ENCODE data around the gene BAAT. TPM values are rescaled to one million over a fixed set of nuclear protein-coding genes. Genes with fewer than 3 reads are reported as not detected.

The BAAT gene
- total RNA-seq, 2 experiments from 2014 or later = not detected

GRCh38 chr9:101417389-101417788 lies 32.6 kb upstream of the BAAT start:
- no peak overlapping the region for H3K4me3 Mint-ChIP-seq
- peaks cover 67% of the 10 kb centered on the region for H3K9me3 Mint-ChIP-seq

DNA sequence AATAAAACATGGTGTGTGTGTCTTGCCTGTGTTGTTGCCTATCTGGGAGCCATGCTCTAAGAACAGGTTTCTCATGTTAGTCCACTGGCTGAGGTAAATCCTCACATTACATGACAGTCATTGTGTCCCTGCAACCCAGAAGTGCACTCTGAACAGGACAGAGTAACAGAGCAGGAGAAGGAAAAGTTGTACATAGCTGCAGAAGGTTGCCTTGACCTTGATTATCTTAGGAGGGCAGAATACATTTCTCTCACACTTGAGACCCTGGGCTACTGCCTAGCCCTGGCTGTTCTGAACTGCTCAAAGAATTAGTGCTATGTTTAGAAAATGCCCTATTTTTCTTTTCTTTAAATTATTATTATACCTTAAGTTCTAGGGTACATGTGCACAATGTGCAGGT lies 30.8 kb upstream of the BAAT start:
- ChIA-PET CTCF (no interaction called here), POLR2A (no interaction called here)
- intact Hi-C loops (cut with micrococcal nuclease) = no loop called here
- peaks cover 41% of the 10 kb centered on the region for H3K36me3 Mint-ChIP-seq
- H3K27ac Mint-ChIP-seq = no peak overlapping the region
- no peaks in the 10 kb centered on the region for H3K27me3 Mint-ChIP-seq
- H3K4me1 Mint-ChIP-seq (ENCODE audit: low read depth) = no peaks in the 10 kb centered on the region
- H3K9me3 Mint-ChIP-seq = peaks cover 75% of the 10 kb centered on the region
- no peak overlapping the region for H3K4me3 Mint-ChIP-seq
- DNase-seq = no peak

More at GRCh38 chr9:101417389-101417788, 32.6 kb upstream of the BAAT start:
- DNase-seq = no peak
- POLR2A ChIA-PET = no interaction called here
- Mint-ChIP-seq H3K27me3 (no peaks in the 10 kb centered on the region), H3K4me1 (ENCODE audit: low read depth) (no peaks in the 10 kb centered on the region), H3K36me3 (peaks cover 28% of the 10 kb centered on the region), H3K27ac (no peak overlapping the region)
- intact Hi-C loops (cut with micrococcal nuclease) = no loop called here
- CTCF ChIA-PET = no interaction called here

GRCh38 chr9:101414839-101415238 lies 30.0 kb upstream of the BAAT start:
- H3K4me1 Mint-ChIP-seq (ENCODE audit: low read depth) = no peaks in the 10 kb centered on the region
- no peaks in the 10 kb centered on the region for H3K27me3 Mint-ChIP-seq
- H3K4me3 Mint-ChIP-seq = no peak overlapping the region
- CTCF ChIA-PET = no interaction called here
- no peak overlapping the region for H3K27ac Mint-ChIP-seq
- peaks cover 47% of the 10 kb centered on the region for H3K36me3 Mint-ChIP-seq
- DNase-seq = no peak
- intact Hi-C loops (cut with micrococcal nuclease) = no loop called here
- peaks cover 78% of the 10 kb centered on the region for H3K9me3 Mint-ChIP-seq
- POLR2A ChIA-PET = no interaction called here

DNA sequence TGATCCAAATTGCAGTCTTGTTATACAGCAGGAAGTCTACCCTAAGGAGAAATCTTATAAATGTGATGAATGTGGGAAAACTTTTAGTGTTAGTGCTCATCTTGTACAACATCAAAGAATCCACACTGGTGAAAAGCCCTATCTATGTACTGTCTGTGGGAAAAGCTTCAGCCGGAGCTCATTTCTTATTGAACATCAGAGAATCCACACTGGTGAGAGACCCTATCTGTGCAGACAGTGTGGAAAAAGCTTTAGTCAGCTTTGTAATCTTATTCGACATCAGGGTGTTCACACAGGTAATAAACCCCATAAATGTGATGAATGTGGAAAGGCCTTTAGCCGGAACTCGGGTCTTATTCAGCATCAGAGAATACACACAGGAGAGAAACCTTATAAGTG lies 24.3 kb upstream of the BAAT start:
- ChIA-PET CTCF (no interaction called here), POLR2A (no interaction called here)
- no peak overlapping the region for H3K27ac Mint-ChIP-seq
- H3K9me3 Mint-ChIP-seq = peaks cover 83% of the 10 kb centered on the region
- no peaks in the 10 kb centered on the region for H3K4me1 Mint-ChIP-seq (ENCODE audit: low read depth)
- intact Hi-C loops (cut with micrococcal nuclease) = no loop called here
- H3K4me3 Mint-ChIP-seq = no peak overlapping the region
- peaks cover 86% of the 10 kb centered on the region for H3K36me3 Mint-ChIP-seq
- H3K27me3 Mint-ChIP-seq = no peaks in the 10 kb centered on the region
- DNase-seq = no peak

DNA sequence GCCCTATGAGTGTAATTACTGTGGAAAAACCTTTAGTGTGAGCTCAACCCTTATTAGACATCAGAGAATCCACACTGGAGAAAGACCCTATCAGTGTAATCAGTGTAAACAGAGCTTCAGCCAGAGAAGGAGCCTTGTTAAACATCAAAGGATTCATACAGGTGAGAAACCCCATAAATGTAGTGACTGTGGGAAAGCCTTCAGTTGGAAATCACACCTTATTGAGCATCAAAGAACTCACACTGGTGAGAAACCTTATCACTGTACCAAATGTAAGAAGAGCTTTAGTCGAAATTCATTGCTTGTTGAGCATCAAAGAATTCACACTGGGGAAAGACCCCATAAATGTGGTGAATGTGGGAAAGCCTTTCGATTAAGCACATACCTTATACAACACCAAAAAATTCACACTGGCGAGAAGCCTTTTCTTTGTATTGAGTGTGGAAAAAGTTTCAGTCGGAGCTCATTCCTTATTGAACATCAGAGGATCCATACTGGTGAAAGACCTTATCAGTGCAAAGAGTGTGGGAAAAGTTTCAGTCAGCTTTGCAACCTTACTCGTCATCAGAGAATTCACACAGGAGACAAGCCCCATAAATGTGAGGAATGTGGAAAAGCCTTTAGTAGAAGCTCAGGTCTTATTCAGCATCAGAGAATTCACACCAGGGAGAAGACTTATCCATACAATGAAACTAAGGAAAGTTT lies 23.7 kb upstream of the BAAT start:
- no peak overlapping the region for H3K4me3 Mint-ChIP-seq
- no peaks in the 10 kb centered on the region for H3K27me3 Mint-ChIP-seq
- no peak overlapping the region for H3K27ac Mint-ChIP-seq
- no peak for DNase-seq
- peaks cover 88% of the 10 kb centered on the region for H3K36me3 Mint-ChIP-seq
- intact Hi-C loops (cut with micrococcal nuclease) = no loop called here
- CTCF ChIA-PET = interaction anchor here (1.2 kb wide), 1 partner anchor 20 kb away, joined by 3 read pairs; no protein-coding TSS in a partner anchor
- H3K9me3 Mint-ChIP-seq = peaks cover 85% of the 10 kb centered on the region
- POLR2A ChIA-PET = no interaction called here
- peaks cover 3% of the 10 kb centered on the region for H3K4me1 Mint-ChIP-seq (ENCODE audit: low read depth)

DNA sequence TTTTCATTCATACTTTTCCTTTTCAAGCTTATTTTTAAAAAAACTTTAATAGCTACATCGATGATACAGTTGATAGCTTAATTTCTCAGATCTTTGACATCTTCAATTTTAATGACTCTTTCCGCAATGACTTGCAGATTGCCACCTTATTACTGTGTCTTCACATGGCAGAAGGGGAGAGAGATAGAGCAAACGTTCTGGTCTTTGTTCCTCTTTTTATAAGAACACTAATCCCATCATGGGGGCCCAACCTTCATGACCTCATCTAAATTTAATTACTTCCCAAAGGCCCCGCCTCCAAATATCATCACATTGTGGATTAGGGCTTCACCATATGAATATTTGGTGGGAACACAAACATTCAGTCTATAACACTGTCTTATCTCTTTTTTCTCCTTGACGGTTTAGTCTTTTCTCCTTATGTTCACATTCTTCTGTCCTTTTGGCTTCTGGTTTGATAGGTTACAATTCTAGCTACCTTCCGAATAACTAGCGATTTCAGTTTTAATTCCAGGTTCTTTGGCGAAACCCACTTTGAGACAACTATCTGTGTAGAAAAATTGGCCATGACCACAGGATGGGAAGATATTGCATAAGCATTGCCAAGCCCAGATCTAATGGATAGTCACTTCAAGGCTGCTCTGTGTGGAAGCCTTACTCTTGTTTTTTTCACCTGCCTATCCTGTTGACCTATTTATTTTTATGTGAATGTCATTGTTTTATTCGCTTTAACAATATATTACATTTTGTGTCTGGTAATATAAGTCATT lies 18.9 kb upstream of the BAAT start:
- ChIA-PET CTCF (interaction anchor here (1.1 to 1.6 kb wide), 2 partner anchors 15 to 92 kb away, joined by 4 to 5 read pairs; no protein-coding TSS in a partner anchor), POLR2A (no interaction called here)
- H3K27ac Mint-ChIP-seq = no peak overlapping the region
- H3K9me3 Mint-ChIP-seq = peaks cover 48% of the 10 kb centered on the region
- no peak overlapping the region for H3K4me3 Mint-ChIP-seq
- intact Hi-C loops (cut with micrococcal nuclease) = no loop called here
- no peaks in the 10 kb centered on the region for H3K27me3 Mint-ChIP-seq
- peaks cover 36% of the 10 kb centered on the region for H3K4me1 Mint-ChIP-seq (ENCODE audit: low read depth)
- peaks cover 83% of the 10 kb centered on the region for H3K36me3 Mint-ChIP-seq
- DNase-seq = no peak

GRCh38 chr9:101400120-101400519 lies 15.3 kb upstream of the BAAT start:
- H3K27me3 Mint-ChIP-seq = no peaks in the 10 kb centered on the region
- POLR2A ChIA-PET = interaction anchor here (1.9 kb wide), 1 partner anchor 133 kb away, joined by 10 read pairs; the partner anchor contains the start of gene RNF20
- intact Hi-C loops (cut with micrococcal nuclease) = no loop called here
- CTCF ChIA-PET = interaction anchor here (1.3 kb wide), 1 partner anchor 130 kb away, joined by 3 read pairs; no protein-coding TSS in a partner anchor
- peaks cover 60% of the 10 kb centered on the region for H3K4me1 Mint-ChIP-seq (ENCODE audit: low read depth)
- H3K9me3 Mint-ChIP-seq = peaks cover 17% of the 10 kb centered on the region
- peak overlapping the region; percentile 100 for H3K4me3 Mint-ChIP-seq
- H3K36me3 Mint-ChIP-seq = peaks cover 62% of the 10 kb centered on the region
- no peak for DNase-seq
- H3K27ac Mint-ChIP-seq = peak overlapping the region; percentile 98

GRCh38 chr9:101399643-101399970 lies 14.8 kb upstream of the BAAT start:
- Mint-ChIP-seq H3K27ac (peak overlapping the region; percentile 98), H3K9me3 (peaks cover 14% of the 10 kb centered on the region), H3K4me3 (peak overlapping the region; percentile 100), H3K27me3 (no peaks in the 10 kb centered on the region), H3K4me1 (ENCODE audit: low read depth) (peaks cover 65% of the 10 kb centered on the region), H3K36me3 (peaks cover 62% of the 10 kb centered on the region)
- CTCF ChIA-PET = interaction anchor here (1.3 kb wide), 1 partner anchor 130 kb away, joined by 3 read pairs; no protein-coding TSS in a partner anchor
- DNase-seq = no peak
- POLR2A ChIA-PET = interaction anchor here (1.9 kb wide), 1 partner anchor 134 kb away, joined by 10 read pairs; the partner anchor contains the start of gene RNF20
- intact Hi-C loops (cut with micrococcal nuclease) = loop anchor here (2.0 to 10.0 kb wide), 6 partner anchors 113 to 1577 kb away; partner anchors contain the start of genes ERP44, INVS, MSANTD3 and NR4A3

GRCh38 chr9:101398930-101399642 lies 14.3 kb upstream of the BAAT start:
- peaks cover 70% of the 10 kb centered on the region for H3K4me1 Mint-ChIP-seq (ENCODE audit: low read depth)
- intact Hi-C loops (cut with micrococcal nuclease) = loop anchor here (1.0 to 10.0 kb wide), 10 partner anchors 50 to 1577 kb away; partner anchors contain the start of genes ERP44, INVS, MSANTD3 and NR4A3
- peak overlapping the region; percentile 98 for H3K27ac Mint-ChIP-seq
- H3K27me3 Mint-ChIP-seq = no peaks in the 10 kb centered on the region
- H3K36me3 Mint-ChIP-seq = peaks cover 62% of the 10 kb centered on the region
- H3K4me3 Mint-ChIP-seq = peak overlapping the region; percentile 100
- DNase-seq = peak; percentile 13
- ChIA-PET CTCF (interaction anchor here (0.7 to 2.1 kb wide), 6 partner anchors 10 to 131 kb away, joined by 3 to 9 read pairs (median 4); no protein-coding TSS in a partner anchor), POLR2A (interaction anchor here (0.6 to 1.9 kb wide), 3 partner anchors 8 to 135 kb away, joined by 3 to 10 read pairs (median 3); partner anchors contain the start of gene RNF20)
- peaks cover 18% of the 10 kb centered on the region for H3K9me3 Mint-ChIP-seq

DNA sequence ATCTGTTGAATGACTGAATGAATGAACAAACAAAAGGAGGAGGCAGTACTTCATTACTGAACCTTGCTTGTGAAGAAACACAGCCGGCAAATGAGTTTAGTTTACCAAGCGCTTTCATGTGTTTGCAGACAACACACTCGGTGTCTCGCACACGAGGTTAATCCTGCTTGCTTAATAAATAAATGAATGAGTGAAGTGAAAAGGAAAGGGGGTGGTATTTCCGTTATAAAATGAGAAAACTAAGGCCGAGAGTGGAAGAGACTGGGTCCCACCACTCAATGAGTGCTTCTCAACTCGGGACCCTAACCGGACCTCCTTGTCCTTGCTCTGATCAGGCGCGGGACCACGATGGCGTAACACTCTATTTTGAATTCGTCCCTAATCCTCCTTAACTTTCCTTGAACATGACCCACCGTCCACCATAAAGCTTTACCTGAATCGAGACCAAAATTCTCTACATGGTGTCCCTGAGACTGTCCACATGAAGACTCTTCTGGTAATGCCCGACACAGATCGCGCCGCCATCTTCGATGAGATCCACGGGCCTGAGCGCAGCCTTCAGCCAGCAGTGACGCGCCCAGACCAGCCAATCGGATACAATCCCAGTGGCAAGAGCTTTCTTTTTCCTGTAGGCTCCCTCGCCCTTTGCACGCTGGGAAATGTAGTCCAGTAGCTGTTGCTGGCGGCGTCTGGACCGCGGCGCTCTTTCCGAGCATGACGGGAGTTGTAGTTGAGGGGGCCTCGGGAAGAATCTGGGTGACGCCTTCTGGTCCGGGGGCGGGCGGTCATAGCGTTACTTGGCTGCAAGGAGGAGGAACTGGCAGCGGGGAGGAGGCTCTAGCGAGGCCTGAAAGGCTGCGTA lies 13.5 kb upstream of the BAAT start, which contains the start of the genes MRPL50 and ZNF189:
TSS of gene MRPL50 (minus strand) at position 551 of the 862 bp plus-strand sequence. CDS start at position 525, 26 bp downstream.
TSS of gene ZNF189 (plus strand) at position 784 of the 862 bp plus-strand sequence. CDS start 306 bp downstream, outside the sequence.
- Mint-ChIP-seq H3K4me1 (ENCODE audit: low read depth) (peaks cover 68% of the 10 kb centered on the region), H3K4me3 (peak within 1 kb of the TSS; percentile 100), H3K27ac (peak within 1 kb of the TSS; percentile 98), H3K27me3 (no peaks in the 10 kb centered on the region), H3K36me3 (peaks cover 59% of the 10 kb centered on the region), H3K9me3 (peaks cover 13% of the 10 kb centered on the region)
- intact Hi-C loops (cut with micrococcal nuclease) = loop anchor here (1.0 to 10.0 kb wide), 10 partner anchors 51 to 1576 kb away; partner anchors contain the start of genes ERP44, INVS, MSANTD3 and NR4A3
- CTCF ChIA-PET = interaction anchor here (0.7 to 2.1 kb wide), 5 partner anchors 10 to 132 kb away, joined by 3 to 9 read pairs (median 6); no protein-coding TSS in a partner anchor
- DNase-seq = peak; percentile 98
- POLR2A ChIA-PET = interaction anchor here (0.6 to 1.9 kb wide), 3 partner anchors 8 to 135 kb away, joined by 3 to 10 read pairs (median 3); partner anchors contain the start of gene RNF20

- DNase-seq = no peak
- Mint-ChIP-seq H3K36me3 (peaks cover 59% of the 10 kb centered on the region), H3K27me3 (no peaks in the 10 kb centered on the region), H3K9me3 (peaks cover 14% of the 10 kb centered on the region), H3K4me1 (ENCODE audit: low read depth) (peaks cover 67% of the 10 kb centered on the region), H3K27ac (peak overlapping the region; percentile 98), H3K4me3 (peak overlapping the region; percentile 100)
- POLR2A ChIA-PET = no interaction called here
- intact Hi-C loops (cut with micrococcal nuclease) = loop anchor here (1.0 to 10.0 kb wide), 10 partner anchors 52 to 1575 kb away; partner anchors contain the start of genes ERP44, INVS, MSANTD3 and NR4A3
- CTCF ChIA-PET = interaction anchor here (1.0 to 2.1 kb wide), 3 partner anchors 9 to 132 kb away, joined by 3 to 9 read pairs (median 6); no protein-coding TSS in a partner anchor
These were observed 12.9 kb upstream of the BAAT start for GRCh38 chr9:101397746-101398067.
